ENCODE results near the gene RAB27A.

DNA sequence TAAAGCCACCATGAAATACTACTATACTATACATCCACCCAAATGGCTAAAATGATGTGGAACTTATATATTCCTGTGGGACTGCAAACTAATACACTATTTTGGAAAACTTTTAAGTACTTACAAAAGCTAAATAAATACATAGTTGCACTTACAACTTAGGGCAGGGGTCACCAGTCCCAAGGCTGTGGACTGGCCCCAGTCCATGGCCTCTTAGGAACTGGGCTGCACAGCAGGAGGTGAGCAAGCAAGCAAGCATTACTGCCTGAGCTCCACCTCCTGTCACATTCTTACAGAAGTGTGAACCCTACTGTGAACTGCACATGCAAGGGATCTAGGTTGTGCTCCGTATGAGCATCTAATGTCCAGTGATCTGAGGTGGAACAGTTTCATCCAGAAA is 47.5 kb upstream of the RAB27A start:
- no peak for TF ChIP-seq POLR2A (IDR thresholded peaks at IDR 0.05)
- TF ChIP-seq, protein P1, sequence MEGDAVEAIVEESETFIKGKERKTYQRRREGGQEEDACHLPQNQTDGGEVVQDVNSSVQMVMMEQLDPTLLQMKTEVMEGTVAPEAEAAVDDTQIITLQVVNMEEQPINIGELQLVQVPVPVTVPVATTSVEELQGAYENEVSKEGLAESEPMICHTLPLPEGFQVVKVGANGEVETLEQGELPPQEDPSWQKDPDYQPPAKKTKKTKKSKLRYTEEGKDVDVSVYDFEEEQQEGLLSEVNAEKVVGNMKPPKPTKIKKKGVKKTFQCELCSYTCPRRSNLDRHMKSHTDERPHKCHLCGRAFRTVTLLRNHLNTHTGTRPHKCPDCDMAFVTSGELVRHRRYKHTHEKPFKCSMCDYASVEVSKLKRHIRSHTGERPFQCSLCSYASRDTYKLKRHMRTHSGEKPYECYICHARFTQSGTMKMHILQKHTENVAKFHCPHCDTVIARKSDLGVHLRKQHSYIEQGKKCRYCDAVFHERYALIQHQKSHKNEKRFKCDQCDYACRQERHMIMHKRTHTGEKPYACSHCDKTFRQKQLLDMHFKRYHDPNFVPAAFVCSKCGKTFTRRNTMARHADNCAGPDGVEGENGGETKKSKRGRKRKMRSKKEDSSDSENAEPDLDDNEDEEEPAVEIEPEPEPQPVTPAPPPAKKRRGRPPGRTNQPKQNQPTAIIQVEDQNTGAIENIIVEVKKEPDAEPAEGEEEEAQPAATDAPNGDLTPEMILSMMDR (IDR thresholded peaks at IDR 0.05): no peak
